ENCODE results near the gene MAZ. TPM values are rescaled to one million over a fixed set of nuclear protein-coding genes. Genes with fewer than 3 reads are reported as not detected.
A peak's percentile ranks its signal among the peaks of the same experiment; 100 is the strongest.

MAZ gene
- total RNA-seq, 1 experiment from 2014 or later: 426 TPM

DNA sequence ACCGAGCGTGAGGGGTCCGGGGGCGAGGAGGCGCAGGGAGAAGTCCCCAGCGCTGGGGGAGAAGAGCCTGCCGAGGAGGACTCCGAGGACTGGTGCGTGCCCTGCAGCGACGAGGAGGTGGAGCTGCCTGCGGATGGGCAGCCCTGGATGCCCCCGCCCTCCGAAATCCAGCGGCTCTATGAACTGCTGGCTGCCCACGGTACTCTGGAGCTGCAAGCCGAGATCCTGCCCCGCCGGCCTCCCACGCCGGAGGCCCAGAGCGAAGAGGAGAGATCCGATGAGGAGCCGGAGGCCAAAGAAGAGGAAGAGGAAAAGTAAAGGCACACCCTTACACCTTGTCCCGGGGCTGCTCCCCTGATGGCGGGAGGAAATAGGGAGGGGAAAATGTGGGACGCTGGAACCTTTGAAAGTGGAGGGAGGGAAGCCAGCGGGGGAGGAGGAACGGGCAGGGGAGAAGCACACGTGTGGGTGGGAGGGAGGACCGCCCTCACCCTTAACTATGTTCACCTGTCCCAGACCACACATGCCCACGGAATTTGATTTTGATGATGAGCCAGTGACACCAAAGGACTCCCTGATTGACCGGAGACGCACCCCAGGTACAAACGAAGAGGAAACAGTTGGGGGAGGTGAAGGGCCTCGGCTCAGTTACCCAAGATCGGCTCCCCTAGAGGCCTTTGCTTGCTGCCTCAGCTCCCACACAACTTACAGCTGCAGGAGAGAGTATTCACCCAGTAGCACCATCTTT is 10.5 kb downstream of the MAZ start:
- no peaks in the 10 kb centered on the region for H3K27me3 ChIP-seq (ENCODE audit: control insufficient read depth, insufficient read depth, low read length)
- BruUV-seq (replicated peaks): no TSS peak
- in situ Hi-C loops (cut with HindIII; ENCODE audit: low pct_unique_long_range_greater_than_20kb, low sequenced_read_pairs) (no loop called here), intact Hi-C loops (cut with micrococcal nuclease; ENCODE audit: unreplicated experiment) (loop anchor here (10.0 kb wide), 1 partner anchor 122 kb away; no protein-coding TSS in a partner anchor)
- TF ChIP-seq TCF7L2 (IDR thresholded peaks at IDR 0.05; ENCODE audit: low read depth, low read length): no peak; the same call in 1 of the 2 replicates
- peak; percentile 51 for TF ChIP-seq POLR2AphosphoS5 (IDR thresholded peaks at IDR 0.05; ENCODE audit: low read depth, low read length)
- TF ChIP-seq, protein P1, sequence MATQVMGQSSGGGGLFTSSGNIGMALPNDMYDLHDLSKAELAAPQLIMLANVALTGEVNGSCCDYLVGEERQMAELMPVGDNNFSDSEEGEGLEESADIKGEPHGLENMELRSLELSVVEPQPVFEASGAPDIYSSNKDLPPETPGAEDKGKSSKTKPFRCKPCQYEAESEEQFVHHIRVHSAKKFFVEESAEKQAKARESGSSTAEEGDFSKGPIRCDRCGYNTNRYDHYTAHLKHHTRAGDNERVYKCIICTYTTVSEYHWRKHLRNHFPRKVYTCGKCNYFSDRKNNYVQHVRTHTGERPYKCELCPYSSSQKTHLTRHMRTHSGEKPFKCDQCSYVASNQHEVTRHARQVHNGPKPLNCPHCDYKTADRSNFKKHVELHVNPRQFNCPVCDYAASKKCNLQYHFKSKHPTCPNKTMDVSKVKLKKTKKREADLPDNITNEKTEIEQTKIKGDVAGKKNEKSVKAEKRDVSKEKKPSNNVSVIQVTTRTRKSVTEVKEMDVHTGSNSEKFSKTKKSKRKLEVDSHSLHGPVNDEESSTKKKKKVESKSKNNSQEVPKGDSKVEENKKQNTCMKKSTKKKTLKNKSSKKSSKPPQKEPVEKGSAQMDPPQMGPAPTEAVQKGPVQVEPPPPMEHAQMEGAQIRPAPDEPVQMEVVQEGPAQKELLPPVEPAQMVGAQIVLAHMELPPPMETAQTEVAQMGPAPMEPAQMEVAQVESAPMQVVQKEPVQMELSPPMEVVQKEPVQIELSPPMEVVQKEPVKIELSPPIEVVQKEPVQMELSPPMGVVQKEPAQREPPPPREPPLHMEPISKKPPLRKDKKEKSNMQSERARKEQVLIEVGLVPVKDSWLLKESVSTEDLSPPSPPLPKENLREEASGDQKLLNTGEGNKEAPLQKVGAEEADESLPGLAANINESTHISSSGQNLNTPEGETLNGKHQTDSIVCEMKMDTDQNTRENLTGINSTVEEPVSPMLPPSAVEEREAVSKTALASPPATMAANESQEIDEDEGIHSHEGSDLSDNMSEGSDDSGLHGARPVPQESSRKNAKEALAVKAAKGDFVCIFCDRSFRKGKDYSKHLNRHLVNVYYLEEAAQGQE (IDR thresholded peaks at IDR 0.05; ENCODE audit: insufficient read depth in 1 of 2, low read depth in 2 of 2, low read length in 1 of 2): no peak
- 0 out of 2 replicates have a peak, but pooled peaks have one; percentile 7 for TF ChIP-seq SIN3A (IDR thresholded peaks at IDR 0.05; ENCODE audit: borderline replicate concordance, insufficient read depth, low read depth, low read length)
- TF ChIP-seq, protein P2, sequence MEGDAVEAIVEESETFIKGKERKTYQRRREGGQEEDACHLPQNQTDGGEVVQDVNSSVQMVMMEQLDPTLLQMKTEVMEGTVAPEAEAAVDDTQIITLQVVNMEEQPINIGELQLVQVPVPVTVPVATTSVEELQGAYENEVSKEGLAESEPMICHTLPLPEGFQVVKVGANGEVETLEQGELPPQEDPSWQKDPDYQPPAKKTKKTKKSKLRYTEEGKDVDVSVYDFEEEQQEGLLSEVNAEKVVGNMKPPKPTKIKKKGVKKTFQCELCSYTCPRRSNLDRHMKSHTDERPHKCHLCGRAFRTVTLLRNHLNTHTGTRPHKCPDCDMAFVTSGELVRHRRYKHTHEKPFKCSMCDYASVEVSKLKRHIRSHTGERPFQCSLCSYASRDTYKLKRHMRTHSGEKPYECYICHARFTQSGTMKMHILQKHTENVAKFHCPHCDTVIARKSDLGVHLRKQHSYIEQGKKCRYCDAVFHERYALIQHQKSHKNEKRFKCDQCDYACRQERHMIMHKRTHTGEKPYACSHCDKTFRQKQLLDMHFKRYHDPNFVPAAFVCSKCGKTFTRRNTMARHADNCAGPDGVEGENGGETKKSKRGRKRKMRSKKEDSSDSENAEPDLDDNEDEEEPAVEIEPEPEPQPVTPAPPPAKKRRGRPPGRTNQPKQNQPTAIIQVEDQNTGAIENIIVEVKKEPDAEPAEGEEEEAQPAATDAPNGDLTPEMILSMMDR (IDR thresholded peaks at IDR 0.05): no peak
- H3K4me1 ChIP-seq (ENCODE audit: control insufficient read depth, insufficient read depth, low read length): peaks cover 67% of the 10 kb centered on the region
- H3K36me3 ChIP-seq (ENCODE audit: control insufficient read depth, insufficient read depth, low read length): peaks cover 3% of the 10 kb centered on the region
- ChIA-PET POLR2A (interaction anchor here (0.7 kb wide), 1 partner anchor 72 kb away, joined by 20 read pairs; no protein-coding TSS in a partner anchor), CTCF (interaction anchor here (0.6 to 1.7 kb wide), 5 partner anchors 9 to 245 kb away, joined by 3 to 20 read pairs (median 5); no protein-coding TSS in a partner anchor)
- peak overlapping the region; percentile 86 to 92 for H3K4me3 ChIP-seq (ENCODE audit: low read depth in 2 of 2, low read length in 2 of 2)
- H3K27ac ChIP-seq (ENCODE audit: low read length): peak overlapping the region; percentile 97
- H3K9me3 ChIP-seq (ENCODE audit: control insufficient read depth, insufficient read depth, low read depth, low read length): no peaks in the 10 kb centered on the region
- peak; percentile 52 for ATAC-seq
- DNase-seq (ENCODE audit: low read depth, low spot score): no peak

GRCh38 chr16:29818082-29818481 is 11.8 kb downstream of the MAZ start:
- Histone ChIP-seq H3K27me3 (ENCODE audit: control insufficient read depth, insufficient read depth, low read length) (no peaks in the 10 kb centered on the region), H3K27ac (ENCODE audit: low read length) (peak overlapping the region; percentile 59), H3K9me3 (ENCODE audit: control insufficient read depth, insufficient read depth, low read depth, low read length) (no peaks in the 10 kb centered on the region), H3K36me3 (ENCODE audit: control insufficient read depth, insufficient read depth, low read length) (peaks cover 3% of the 10 kb centered on the region), H3K4me3 (ENCODE audit: low read depth in 2 of 2, low read length in 2 of 2) (peak overlapping the region in 1 of 2 experiments; percentile 7; a peak in 1 of 4 replicates), H3K4me1 (ENCODE audit: control insufficient read depth, insufficient read depth, low read length) (peaks cover 68% of the 10 kb centered on the region)
- in situ Hi-C loops (cut with HindIII; ENCODE audit: low pct_unique_long_range_greater_than_20kb, low sequenced_read_pairs) (no loop called here), intact Hi-C loops (cut with micrococcal nuclease; ENCODE audit: unreplicated experiment) (loop anchor here (10.0 kb wide), 1 partner anchor 123 kb away; no protein-coding TSS in a partner anchor)
- ATAC-seq: no peak
- TSS peak; percentile 50 for BruUV-seq (replicated peaks)
- POLR2A ChIA-PET: no interaction called here
- no peak for DNase-seq (ENCODE audit: low read depth, low spot score)
- TF ChIP-seq SIN3A (IDR thresholded peaks at IDR 0.05; ENCODE audit: borderline replicate concordance, insufficient read depth, low read depth, low read length) (no peak), POLR2AphosphoS5 (IDR thresholded peaks at IDR 0.05; ENCODE audit: low read depth, low read length) (no peak), TCF7L2 (IDR thresholded peaks at IDR 0.05; ENCODE audit: low read depth, low read length) (no peak)
- TF ChIP-seq, protein P1 (IDR thresholded peaks at IDR 0.05; ENCODE audit: insufficient read depth in 1 of 2, low read depth in 2 of 2, low read length in 1 of 2): no peak
- TF ChIP-seq, protein P2 (IDR thresholded peaks at IDR 0.05): no peak
- CTCF ChIA-PET: interaction anchor here (0.7 kb wide), 1 partner anchor 8 kb away, joined by 20 read pairs; no protein-coding TSS in a partner anchor
